B cell (primary cell): Measurements from ENCODE around the gene GADL1.

ENCODE experiments used
- CTCF ChIP-seq: fragments of 200-600 bp; IDR thresholded peaks from one replicate; pipeline ENCODE4 v1.8.0; 2022; ENCODE audit warnings: antibody characterized with exemption, mild to moderate bottlenecking
- EZH2 ChIP-seq: IDR thresholded peaks from 2 replicates; pipeline ENCODE4 v1.6.1; 2012; ENCODE audit warnings: borderline replicate concordance, low read depth, mild to moderate bottlenecking, moderate library complexity, low read length; ENCODE audit not compliant: insufficient read depth, poor library complexity, severe bottlenecking

- TF ChIP-seq CTCF: no peak
- TF ChIP-seq EZH2: no peak
Observed at GRCh38 chr3:30729936-30730335, 164.5 kb downstream of the GADL1 start.
